HL-60/S4 (cell line): ENCODE results near the gene ABHD16A.

Source experiments
- in situ Hi-C: fragments of 300-500 bp; cut with MboI; formaldehyde crosslinking; loops from 2 replicates; pipeline ENCODE4 v1.14.3; 2022; ENCODE audit warnings: low sequenced_read_pairs

The ABHD16A gene

GRCh38 chr6:31663126-31663960 is 39.8 kb downstream of the ABHD16A start:
- in situ Hi-C loops: no loop called here

GRCh38 chr6:31662124-31662723 is 40.9 kb downstream of the ABHD16A start:
- in situ Hi-C loops: no loop called here

GRCh38 chr6:31661262-31662123 is 41.6 kb downstream of the ABHD16A start:
- in situ Hi-C loops: no loop called here

GRCh38 chr6:31660381-31661261 is 42.5 kb downstream of the ABHD16A start, which contains the start of gene C6orf47:
Gene C6orf47, minus strand, starts transcription at chr6:31660778. Its CDS starts 831 bp downstream, at chr6:31659947.
- in situ Hi-C loops: no loop called here

- in situ Hi-C loops: no loop called here
Observed at GRCh38 chr6:31659649-31660380, 43.3 kb downstream of the ABHD16A start.

- in situ Hi-C loops: no loop called here
Observed at GRCh38 chr6:31658983-31659648, 44.0 kb downstream of the ABHD16A start.

GRCh38 chr6:31658158-31658688 is 44.9 kb downstream of the ABHD16A start:
- in situ Hi-C loops: no loop called here

- in situ Hi-C loops: no loop called here
Observed at GRCh38 chr6:31657406-31658157, 45.5 kb downstream of the ABHD16A start.

- in situ Hi-C loops: no loop called here
Observed at GRCh38 chr6:31655349-31656237, 47.5 kb downstream of the ABHD16A start, which contains the start of gene APOM. Gene APOM, plus strand, starts transcription at chr6:31655894. Its CDS starts 73 bp downstream, at chr6:31655967.

- in situ Hi-C loops: no loop called here
Observed at GRCh38 chr6:31654574-31655348, 48.4 kb downstream of the ABHD16A start.

GRCh38 chr6:31652925-31653724 is 50.0 kb downstream of the ABHD16A start:
- in situ Hi-C loops: no loop called here

GRCh38 chr6:31651602-31652191 is 51.4 kb downstream of the ABHD16A start:
- in situ Hi-C loops: no loop called here

GRCh38 chr6:31645325-31645724 is 57.8 kb downstream of the ABHD16A start:
- in situ Hi-C loops: no loop called here

- in situ Hi-C loops: no loop called here
Observed at GRCh38 chr6:31643818-31644454, 59.2 kb downstream of the ABHD16A start.
